Measurements from ENCODE around the gene COL9A3.

The COL9A3 gene

GRCh38 chr20:62830251-62830650 lies 13.4 kb downstream of the COL9A3 start:
- H3K27me3 ChIP-seq: no peaks in the 10 kb centered on the region
- peaks cover 6% of the 10 kb centered on the region for H3K36me3 ChIP-seq
- no peak for TF ChIP-seq CTCF (IDR thresholded peaks at IDR 0.05)
- no peak overlapping the region for H3K4me3 ChIP-seq (ENCODE audit: low read depth in 1 of 2, low read length in 1 of 2)
- no peaks in the 10 kb centered on the region for H3K9me3 ChIP-seq
- H3K27ac ChIP-seq: no peak overlapping the region
- peaks cover 40 to 44% of the 10 kb centered on the region in 2 experiments for H3K4me1 ChIP-seq (ENCODE audit: control insufficient read depth in 1 of 2, insufficient read depth in 1 of 2, low read depth in 1 of 2, low read length in 1 of 2)

GRCh38 chr20:62830821-62831220 lies 14.0 kb downstream of the COL9A3 start:
- Histone ChIP-seq H3K36me3 (peaks cover 11% of the 10 kb centered on the region), H3K27ac (peak overlapping the region; percentile 91), H3K9me3 (no peaks in the 10 kb centered on the region), H3K4me3 (ENCODE audit: low read depth in 1 of 2, low read length in 1 of 2) (no peak overlapping the region), H3K4me1 (ENCODE audit: control insufficient read depth in 1 of 2, insufficient read depth in 1 of 2, low read depth in 1 of 2, low read length in 1 of 2) (peaks cover 40 to 44% of the 10 kb centered on the region in 2 experiments), H3K27me3 (no peaks in the 10 kb centered on the region)
- TF ChIP-seq CTCF (IDR thresholded peaks at IDR 0.05): no peak

GRCh38 chr20:62831361-62831788 lies 14.5 kb downstream of the COL9A3 start:
- H3K27ac ChIP-seq: peak overlapping the region; percentile 91
- TF ChIP-seq CTCF (IDR thresholded peaks at IDR 0.05): no peak
- H3K27me3 ChIP-seq: no peaks in the 10 kb centered on the region
- peaks cover 17% of the 10 kb centered on the region for H3K36me3 ChIP-seq
- H3K4me1 ChIP-seq (ENCODE audit: control insufficient read depth in 1 of 2, insufficient read depth in 1 of 2, low read depth in 1 of 2, low read length in 1 of 2): peaks cover 40 to 44% of the 10 kb centered on the region in 2 experiments
- H3K4me3 ChIP-seq (ENCODE audit: low read depth in 1 of 2, low read length in 1 of 2): peak overlapping the region in 1 of 2 experiments; percentile 3
- no peaks in the 10 kb centered on the region for H3K9me3 ChIP-seq

- H3K27me3 ChIP-seq: no peaks in the 10 kb centered on the region
- peak overlapping the region; percentile 91 for H3K27ac ChIP-seq
Observed at GRCh38 chr20:62831854-62832211, 15.0 kb downstream of the COL9A3 start.

GRCh38 chr20:62832212-62832922 lies 15.5 kb downstream of the COL9A3 start:
- Histone ChIP-seq H3K36me3 (peaks cover 27% of the 10 kb centered on the region), H3K4me3 (ENCODE audit: low read depth in 1 of 2, low read length in 1 of 2) (peak overlapping the region; percentile 67 to 72), H3K27me3 (no peaks in the 10 kb centered on the region), H3K4me1 (ENCODE audit: control insufficient read depth in 1 of 2, insufficient read depth in 1 of 2, low read depth in 1 of 2, low read length in 1 of 2) (peaks cover 40 to 44% of the 10 kb centered on the region in 2 experiments), H3K27ac (peak overlapping the region; percentile 91), H3K9me3 (no peaks in the 10 kb centered on the region)
- peak; percentile 80 for TF ChIP-seq CTCF (IDR thresholded peaks at IDR 0.05)

More at GRCh38 chr20:62831854-62832211, 15.0 kb downstream of the COL9A3 start:
- Histone ChIP-seq H3K4me3 (ENCODE audit: low read depth in 1 of 2, low read length in 1 of 2) (peak overlapping the region; percentile 67 to 72), H3K9me3 (no peaks in the 10 kb centered on the region), H3K36me3 (peaks cover 22% of the 10 kb centered on the region), H3K4me1 (ENCODE audit: control insufficient read depth in 1 of 2, insufficient read depth in 1 of 2, low read depth in 1 of 2, low read length in 1 of 2) (peaks cover 40 to 44% of the 10 kb centered on the region in 2 experiments)
- no peak for TF ChIP-seq CTCF (IDR thresholded peaks at IDR 0.05)

Data from neutrophil (primary cell).